Osteocyte (in vitro differentiated cells): ENCODE results near the gene USP7. TPM values are rescaled to one million over a fixed set of nuclear protein-coding genes. Genes with fewer than 3 reads are reported as not detected.

ENCODE experiments used
- DNase-seq: peaks from one replicate; pipeline ENCODE4 v3.0.0; 2021; ENCODE audit warnings: mixed read lengths; ENCODE audit not compliant: unreplicated experiment; ENCODE audit errors: extremely low spot score
- H3K27ac Mint-ChIP-seq: one replicate; pipeline ENCODE4 v1.8.0; 2021; ENCODE audit warnings: mild to moderate bottlenecking, mixed read lengths; ENCODE audit not compliant: unreplicated experiment
- H3K27me3 Mint-ChIP-seq: one replicate; pipeline ENCODE4 v1.8.0; 2021; ENCODE audit warnings: mixed read lengths; ENCODE audit not compliant: unreplicated experiment
- H3K36me3 Mint-ChIP-seq: one replicate; pipeline ENCODE4 v1.8.0; 2021; ENCODE audit warnings: mixed read lengths; ENCODE audit not compliant: unreplicated experiment
- H3K4me1 Mint-ChIP-seq: one replicate; pipeline ENCODE4 v1.8.0; 2021; ENCODE audit warnings: mixed read lengths; ENCODE audit not compliant: unreplicated experiment
- H3K4me3 Mint-ChIP-seq: one replicate; pipeline ENCODE4 v1.8.0; 2021; ENCODE audit warnings: mild to moderate bottlenecking, moderate library complexity, mixed read lengths; ENCODE audit not compliant: unreplicated experiment
- H3K9me3 Mint-ChIP-seq: one replicate; pipeline ENCODE4 v1.8.0; 2021; ENCODE audit warnings: mixed read lengths; ENCODE audit not compliant: unreplicated experiment
- total RNA-seq: library from RNA; stranded (reverse); gene quantifications from 2 replicates; pipeline ENCODE4 v1.2.1, GENCODE V29; 2021
- TF ChIP-seq, protein P1 (sequence below): fragments of 200-600 bp; sonication (generic); IDR thresholded peaks from 2 replicates; pipeline ENCODE4 v1.5.0; 2021; ENCODE audit warnings: antibody characterized with exemption, mild to moderate bottlenecking, moderate library complexity

USP7 gene
- total RNA-seq, 1 donor from 2014 or later: 88.2 TPM

DNA sequence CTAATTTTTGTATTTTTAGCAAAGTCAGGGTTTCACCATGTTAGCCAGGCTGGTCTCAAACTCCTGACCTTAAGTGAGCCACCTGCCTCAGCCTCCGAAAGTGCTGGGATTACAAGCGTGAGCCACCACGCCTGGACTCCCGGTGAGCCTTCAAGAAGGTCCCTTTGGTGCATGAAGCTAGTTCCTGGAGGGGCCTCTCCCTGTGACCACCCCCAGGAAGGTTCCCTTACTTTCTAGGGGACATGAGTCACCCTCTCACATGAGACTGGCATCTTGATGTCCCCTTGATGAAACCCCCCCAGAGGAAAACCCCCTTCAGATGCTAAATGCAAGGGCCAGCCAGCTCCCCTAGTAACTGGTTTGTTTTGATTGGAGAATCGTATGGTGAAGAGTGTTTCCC is 107.7 kb downstream of the USP7 start:
- H3K4me3 Mint-ChIP-seq: no peak overlapping the region
- DNase-seq: no peak
- TF ChIP-seq, protein P1, sequence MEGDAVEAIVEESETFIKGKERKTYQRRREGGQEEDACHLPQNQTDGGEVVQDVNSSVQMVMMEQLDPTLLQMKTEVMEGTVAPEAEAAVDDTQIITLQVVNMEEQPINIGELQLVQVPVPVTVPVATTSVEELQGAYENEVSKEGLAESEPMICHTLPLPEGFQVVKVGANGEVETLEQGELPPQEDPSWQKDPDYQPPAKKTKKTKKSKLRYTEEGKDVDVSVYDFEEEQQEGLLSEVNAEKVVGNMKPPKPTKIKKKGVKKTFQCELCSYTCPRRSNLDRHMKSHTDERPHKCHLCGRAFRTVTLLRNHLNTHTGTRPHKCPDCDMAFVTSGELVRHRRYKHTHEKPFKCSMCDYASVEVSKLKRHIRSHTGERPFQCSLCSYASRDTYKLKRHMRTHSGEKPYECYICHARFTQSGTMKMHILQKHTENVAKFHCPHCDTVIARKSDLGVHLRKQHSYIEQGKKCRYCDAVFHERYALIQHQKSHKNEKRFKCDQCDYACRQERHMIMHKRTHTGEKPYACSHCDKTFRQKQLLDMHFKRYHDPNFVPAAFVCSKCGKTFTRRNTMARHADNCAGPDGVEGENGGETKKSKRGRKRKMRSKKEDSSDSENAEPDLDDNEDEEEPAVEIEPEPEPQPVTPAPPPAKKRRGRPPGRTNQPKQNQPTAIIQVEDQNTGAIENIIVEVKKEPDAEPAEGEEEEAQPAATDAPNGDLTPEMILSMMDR: no peak
- H3K27ac Mint-ChIP-seq: no peak overlapping the region
- H3K9me3 Mint-ChIP-seq: no peaks in the 10 kb centered on the region
- peaks cover 27% of the 10 kb centered on the region for H3K36me3 Mint-ChIP-seq
- peaks cover 24% of the 10 kb centered on the region for H3K4me1 Mint-ChIP-seq
- H3K27me3 Mint-ChIP-seq: no peaks in the 10 kb centered on the region

DNA sequence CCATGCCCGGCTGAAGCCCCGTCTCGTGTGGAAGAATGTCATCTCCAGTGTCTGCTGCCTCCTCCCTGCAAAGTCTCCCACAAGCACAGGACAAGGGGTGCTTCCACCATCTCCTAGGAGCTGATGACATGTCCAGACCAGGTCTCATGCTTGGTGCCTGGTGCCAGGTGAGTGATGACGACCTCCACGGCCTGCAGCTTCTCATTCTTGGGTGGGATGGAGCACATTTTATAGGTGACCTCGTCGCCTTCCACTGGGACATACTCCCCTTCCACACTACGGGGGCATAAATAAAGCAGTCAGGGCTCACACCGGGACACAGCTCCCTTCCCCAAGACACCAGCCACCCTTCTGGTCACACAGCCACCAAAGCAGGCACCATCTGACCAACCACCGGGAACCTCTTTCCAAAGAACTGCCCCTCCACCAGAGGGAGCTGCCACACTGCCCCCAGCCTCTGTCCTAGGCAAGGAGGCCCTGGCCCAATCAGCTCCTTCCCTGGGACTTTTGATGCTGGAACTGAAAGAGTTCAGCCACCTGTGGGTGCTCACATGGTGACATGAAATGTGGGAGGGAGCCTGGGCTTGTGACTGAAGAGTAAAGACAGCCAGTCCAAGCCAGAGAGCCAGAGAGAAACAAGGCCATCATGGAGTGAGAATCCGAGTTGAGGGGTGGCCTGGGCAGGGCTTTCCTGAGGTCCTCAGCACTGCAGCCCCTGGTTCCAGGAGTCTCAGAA is 108.5 kb downstream of the USP7 start:
- no peak for DNase-seq
- H3K36me3 Mint-ChIP-seq: peaks cover 27% of the 10 kb centered on the region
- TF ChIP-seq, protein P1: peak; percentile 20
- no peak overlapping the region for H3K4me3 Mint-ChIP-seq
- no peaks in the 10 kb centered on the region for H3K27me3 Mint-ChIP-seq
- H3K4me1 Mint-ChIP-seq: peaks cover 25% of the 10 kb centered on the region
- no peak overlapping the region for H3K27ac Mint-ChIP-seq
- H3K9me3 Mint-ChIP-seq: no peaks in the 10 kb centered on the region

DNA sequence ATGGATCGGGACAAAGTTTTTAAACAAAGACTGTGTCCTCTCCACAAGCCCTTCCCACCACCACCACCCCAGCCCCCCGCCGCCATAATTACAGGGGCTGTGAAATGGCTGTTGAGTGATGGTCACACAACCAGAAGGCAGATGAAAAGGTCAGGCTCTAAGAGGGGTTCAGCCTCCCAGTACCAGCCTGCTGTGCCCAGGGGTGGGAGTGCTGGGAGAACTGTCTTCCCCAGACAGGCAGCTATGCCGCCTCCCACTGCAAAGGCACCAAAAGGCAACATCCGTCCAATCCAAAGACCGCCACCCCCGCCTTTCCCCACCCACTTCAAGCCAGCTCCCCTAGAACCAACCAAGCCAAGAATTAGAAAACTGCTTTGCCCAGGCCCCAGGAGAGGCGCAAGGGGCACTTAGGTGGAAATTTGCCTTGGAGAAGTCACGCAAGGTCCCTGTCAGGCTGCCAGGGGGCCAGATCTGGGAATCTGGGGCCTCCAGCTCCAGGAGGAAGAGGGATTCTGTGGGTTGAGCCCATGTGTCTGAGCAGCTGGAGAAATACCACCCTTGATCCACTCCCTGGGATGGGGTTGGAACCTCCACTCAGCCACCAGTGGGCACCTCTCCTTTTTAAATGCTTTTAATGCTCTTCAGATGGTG is 109.3 kb downstream of the USP7 start:
- Mint-ChIP-seq H3K36me3 (peaks cover 27% of the 10 kb centered on the region), H3K9me3 (no peaks in the 10 kb centered on the region), H3K4me1 (peaks cover 21% of the 10 kb centered on the region), H3K4me3 (no peak overlapping the region), H3K27me3 (no peaks in the 10 kb centered on the region), H3K27ac (no peak overlapping the region)
- TF ChIP-seq, protein P1: no peak
- DNase-seq: no peak

DNA sequence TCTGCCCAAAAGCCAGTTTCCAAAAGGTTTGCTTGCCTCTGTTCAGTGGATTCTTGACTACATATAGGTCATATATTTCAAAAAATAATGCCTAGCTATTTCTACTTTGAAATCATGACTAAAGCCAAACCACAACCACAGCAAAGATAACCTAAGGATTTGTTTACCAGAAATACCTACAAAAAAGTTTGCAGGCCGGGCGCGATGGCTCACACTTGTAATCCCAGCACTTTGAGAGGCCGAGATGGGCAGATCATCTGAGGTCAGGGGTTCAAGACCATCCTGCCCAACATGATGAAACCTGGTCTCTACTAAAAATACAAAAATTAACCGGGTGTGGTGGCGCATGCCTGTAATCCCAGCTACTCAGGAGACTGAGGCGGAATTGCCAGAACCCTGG is 110.1 kb downstream of the USP7 start:
- Mint-ChIP-seq H3K36me3 (peaks cover 32% of the 10 kb centered on the region), H3K9me3 (no peaks in the 10 kb centered on the region), H3K4me1 (peaks cover 17% of the 10 kb centered on the region), H3K27ac (no peak overlapping the region), H3K4me3 (no peak overlapping the region), H3K27me3 (no peaks in the 10 kb centered on the region)
- TF ChIP-seq, protein P1: no peak
- no peak for DNase-seq

DNA sequence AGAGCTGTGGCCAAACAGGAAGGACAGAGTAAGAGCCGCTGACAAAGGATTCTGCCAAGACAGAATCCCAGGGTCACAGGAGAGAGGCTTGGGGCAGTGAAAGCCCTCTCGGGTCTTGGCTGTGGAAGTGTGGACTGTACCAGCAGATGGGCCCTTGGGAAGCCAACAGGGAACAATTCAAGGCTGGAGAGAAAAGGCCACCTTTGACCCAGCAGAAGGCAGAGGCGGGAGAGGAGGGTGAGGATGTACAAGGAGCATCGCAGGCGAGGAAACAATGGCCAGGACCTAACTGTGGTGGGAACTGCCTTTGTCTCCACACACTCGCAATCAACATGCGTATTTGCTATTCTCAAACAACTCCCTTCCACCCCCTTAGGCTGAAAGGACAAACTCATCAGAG is 110.6 kb downstream of the USP7 start:
- no peak overlapping the region for H3K4me3 Mint-ChIP-seq
- no peak for DNase-seq
- peaks cover 30% of the 10 kb centered on the region for H3K36me3 Mint-ChIP-seq
- TF ChIP-seq, protein P1: no peak
- H3K27ac Mint-ChIP-seq: peak overlapping the region; percentile 4
- H3K27me3 Mint-ChIP-seq: no peaks in the 10 kb centered on the region
- H3K9me3 Mint-ChIP-seq: no peaks in the 10 kb centered on the region
- H3K4me1 Mint-ChIP-seq: peaks cover 17% of the 10 kb centered on the region
